Activated CD8-positive, alpha-beta memory T cell treated with anti-CD3 and anti-CD28 coated beads, Interleukin-2, amount 10 ng/mL, durations not matched to agents 7 days and 5 days (primary cell): Measurements from ENCODE around the gene ERGIC3. TPM values are rescaled to one million over a fixed set of nuclear protein-coding genes. Genes with fewer than 3 reads are reported as not detected.

Experiments
- ATAC-seq: fragments of 150-1000 bp; cut with Tn5 transposase; one replicate; pipeline ENCODE4 v1.10.0; 2021; ENCODE audit warnings: moderate library complexity
- CTCF ChIA-PET: fragments of 350-600 bp; sonication (Branson Sonifier 250); formaldehyde crosslinking; loops from one replicate; lab custom pipeline; 2021; ENCODE audit warnings: antibody characterized with exemption; lab: Charles Lee
- DNase-seq: peaks from one replicate; pipeline ENCODE4 v3.0.0-alpha.2; 2020
- H3K27ac Mint-ChIP-seq: one replicate; pipeline ENCODE4 v1.8.0; 2021; ENCODE audit warnings: mild to moderate bottlenecking, mixed read lengths
- H3K27me3 Mint-ChIP-seq: one replicate; pipeline ENCODE4 v1.8.0; 2021; ENCODE audit warnings: mixed read lengths
- H3K36me3 Mint-ChIP-seq: one replicate; pipeline ENCODE4 v1.8.0; 2021; ENCODE audit warnings: mild to moderate bottlenecking, mixed read lengths
- H3K4me1 Mint-ChIP-seq: one replicate; pipeline ENCODE4 v1.8.0; 2021; ENCODE audit warnings: mixed read lengths
- H3K4me3 Mint-ChIP-seq: one replicate; pipeline ENCODE4 v1.8.0; 2021; ENCODE audit warnings: mild to moderate bottlenecking, moderate library complexity, mixed read lengths
- H3K9me3 Mint-ChIP-seq: one replicate; pipeline ENCODE4 v1.8.0; 2022; ENCODE audit warnings: low read depth, mixed read lengths
- total RNA-seq, 2 experiments: library from RNA; stranded (reverse); gene quantifications; one replicate each; pipeline ENCODE4 v1.2.3, GENCODE V29; 2021

ERGIC3 gene
- total RNA-seq, 2 experiments from 2014 or later, result 115 to 128 TPM

DNA sequence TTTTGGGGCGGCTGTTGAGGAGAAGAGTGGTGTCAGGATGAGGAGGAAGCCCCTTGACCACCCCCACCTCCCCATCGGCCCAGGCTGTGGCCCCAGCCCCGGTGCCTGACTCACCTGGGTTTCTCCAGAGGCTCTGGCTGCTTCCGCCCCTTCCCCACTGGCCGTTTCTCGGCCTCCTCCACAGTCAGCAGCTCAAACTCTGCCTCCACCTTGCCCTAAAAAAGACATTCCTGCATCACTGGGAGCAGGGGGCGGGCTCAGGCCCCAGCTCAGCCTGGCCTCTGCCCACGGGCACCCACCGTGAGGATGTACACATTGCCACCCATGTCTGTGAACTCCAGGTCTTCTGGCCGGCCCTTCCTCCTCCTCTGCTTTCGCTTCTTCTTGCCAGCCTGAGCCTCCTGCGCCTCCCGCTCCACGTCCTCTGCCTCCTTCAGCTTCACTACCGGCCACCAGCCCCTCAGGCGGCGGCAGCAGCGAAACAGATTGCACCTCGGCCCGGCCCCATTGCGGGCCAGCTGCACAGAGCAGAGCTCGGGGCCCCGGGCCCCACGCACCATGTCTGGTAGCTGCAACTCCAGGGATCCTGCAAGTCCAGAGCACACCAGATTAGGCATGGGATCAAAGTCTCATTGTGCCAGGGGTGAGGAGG, 17.3 kb downstream of the ERGIC3 start:
- Mint-ChIP-seq H3K9me3 (no peaks in the 10 kb centered on the region), H3K4me3 (no peak overlapping the region), H3K27me3 (no peaks in the 10 kb centered on the region), H3K36me3 (no peaks in the 10 kb centered on the region), H3K4me1 (no peaks in the 10 kb centered on the region), H3K27ac (no peak overlapping the region)
- CTCF ChIA-PET, result no interaction called here
- DNase-seq, result no peak
- no peak for ATAC-seq

DNA sequence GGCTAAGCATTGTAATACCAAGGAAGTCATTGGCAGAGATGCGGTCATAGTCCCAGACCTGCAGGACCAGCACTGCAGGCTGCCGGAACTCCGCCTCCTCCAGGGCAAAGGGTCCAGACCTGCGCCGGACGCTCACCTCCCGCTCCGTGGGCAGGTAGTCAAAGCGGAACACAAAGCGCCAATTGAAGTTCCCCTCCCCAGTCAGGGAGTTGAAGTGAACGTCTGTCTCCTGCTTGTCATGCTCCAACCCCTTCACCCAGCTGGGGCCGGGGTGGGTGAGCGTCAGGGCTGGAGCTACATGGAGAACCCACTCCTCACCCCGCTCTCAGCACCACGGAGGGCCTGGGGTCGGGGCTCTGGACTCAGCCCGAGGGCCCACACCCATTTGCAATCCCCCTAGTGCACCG, 18.2 kb downstream of the ERGIC3 start:
- H3K9me3 Mint-ChIP-seq, result no peaks in the 10 kb centered on the region
- no peaks in the 10 kb centered on the region for H3K4me1 Mint-ChIP-seq
- no peak overlapping the region for H3K27ac Mint-ChIP-seq
- CTCF ChIA-PET, result no interaction called here
- H3K36me3 Mint-ChIP-seq, result no peaks in the 10 kb centered on the region
- ATAC-seq (no peak), DNase-seq (no peak)
- no peak overlapping the region for H3K4me3 Mint-ChIP-seq
- H3K27me3 Mint-ChIP-seq, result no peaks in the 10 kb centered on the region

DNA sequence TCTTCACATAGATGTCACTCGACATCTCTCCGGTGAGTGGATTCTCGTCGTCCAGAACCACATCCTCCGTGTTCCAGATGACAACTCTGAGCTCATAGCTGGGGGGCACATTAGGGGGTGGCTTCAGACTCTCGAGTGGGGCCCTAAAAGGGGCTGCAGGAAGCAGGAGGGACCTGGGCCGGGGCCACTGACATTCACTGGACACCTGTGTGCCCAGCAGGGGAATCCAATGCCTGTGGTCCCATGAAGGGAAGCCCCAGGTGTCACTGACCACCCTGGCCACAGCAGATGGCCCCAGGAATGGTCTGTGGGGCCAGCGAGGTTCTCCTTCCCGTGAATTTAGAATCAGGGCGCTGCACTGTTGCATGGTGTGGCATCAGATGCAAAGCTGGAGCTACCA, 18.7 kb downstream of the ERGIC3 start:
- H3K27me3 Mint-ChIP-seq, result no peaks in the 10 kb centered on the region
- DNase-seq, result no peak
- H3K27ac Mint-ChIP-seq, result no peak overlapping the region

DNA sequence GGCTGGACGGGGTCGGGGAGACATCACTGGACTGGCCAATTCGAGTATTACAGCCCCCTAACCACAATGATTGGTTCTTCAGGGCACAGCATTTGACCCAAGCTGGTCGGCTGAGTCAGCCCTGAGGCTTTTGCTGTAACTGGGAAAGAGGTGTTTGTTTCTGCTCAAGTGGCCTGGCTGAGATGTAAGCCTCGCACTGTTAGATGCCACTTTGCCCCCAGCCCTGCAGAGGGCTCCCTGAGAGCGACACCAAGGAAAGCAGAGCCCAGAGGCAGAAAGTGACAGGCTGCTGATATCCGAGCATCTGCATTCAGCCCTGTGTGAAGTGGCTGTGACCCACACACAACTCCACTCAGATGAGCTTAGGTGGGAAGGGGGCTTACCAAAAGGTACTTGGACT, 19.4 kb downstream of the ERGIC3 start:
- no peak overlapping the region for H3K27ac Mint-ChIP-seq
- CTCF ChIA-PET, result interaction anchor here (0.6 to 1.5 kb wide), 2 partner anchors 12 to 58 kb away, joined by 3 read pairs; no protein-coding TSS in a partner anchor
- DNase-seq (no peak), ATAC-seq (peak; percentile 47)
- H3K4me3 Mint-ChIP-seq, result no peak overlapping the region
- no peaks in the 10 kb centered on the region for H3K36me3 Mint-ChIP-seq
- H3K4me1 Mint-ChIP-seq, result no peaks in the 10 kb centered on the region
- H3K9me3 Mint-ChIP-seq, result no peaks in the 10 kb centered on the region
- peaks cover 3% of the 10 kb centered on the region for H3K27me3 Mint-ChIP-seq

More for the DNA sequence above, 18.7 kb downstream of the ERGIC3 start:
- Mint-ChIP-seq H3K36me3 (no peaks in the 10 kb centered on the region), H3K9me3 (no peaks in the 10 kb centered on the region), H3K4me3 (no peak overlapping the region), H3K4me1 (no peaks in the 10 kb centered on the region)
- no peak for ATAC-seq
- CTCF ChIA-PET, result no interaction called here

DNA sequence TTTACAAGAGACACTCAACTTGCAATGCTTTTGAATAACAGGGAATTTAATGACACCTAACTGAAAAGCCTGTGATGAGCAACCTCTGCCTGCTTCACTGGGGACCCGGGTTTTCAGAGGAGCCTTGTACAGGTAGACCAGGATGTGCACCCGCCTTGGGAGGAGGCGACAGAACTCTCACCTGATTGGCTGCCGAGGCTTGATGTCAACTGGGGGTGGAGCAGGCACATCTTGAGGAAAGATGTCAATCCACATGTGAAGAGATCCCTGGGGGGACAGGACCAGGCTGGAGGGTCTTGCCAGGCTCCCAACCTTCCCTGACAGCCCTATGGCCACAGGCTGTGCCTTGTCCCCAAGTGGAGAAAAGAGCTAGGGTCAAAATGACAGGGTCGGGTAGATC, 19.8 kb downstream of the ERGIC3 start:
- CTCF ChIA-PET, result interaction anchor here (0.6 to 1.5 kb wide), 2 partner anchors 13 to 57 kb away, joined by 3 read pairs; no protein-coding TSS in a partner anchor
- Mint-ChIP-seq H3K36me3 (no peaks in the 10 kb centered on the region), H3K9me3 (no peaks in the 10 kb centered on the region), H3K27me3 (peaks cover 3% of the 10 kb centered on the region), H3K4me1 (no peaks in the 10 kb centered on the region), H3K27ac (no peak overlapping the region), H3K4me3 (no peak overlapping the region)
- DNase-seq (no peak), ATAC-seq (no peak)

DNA sequence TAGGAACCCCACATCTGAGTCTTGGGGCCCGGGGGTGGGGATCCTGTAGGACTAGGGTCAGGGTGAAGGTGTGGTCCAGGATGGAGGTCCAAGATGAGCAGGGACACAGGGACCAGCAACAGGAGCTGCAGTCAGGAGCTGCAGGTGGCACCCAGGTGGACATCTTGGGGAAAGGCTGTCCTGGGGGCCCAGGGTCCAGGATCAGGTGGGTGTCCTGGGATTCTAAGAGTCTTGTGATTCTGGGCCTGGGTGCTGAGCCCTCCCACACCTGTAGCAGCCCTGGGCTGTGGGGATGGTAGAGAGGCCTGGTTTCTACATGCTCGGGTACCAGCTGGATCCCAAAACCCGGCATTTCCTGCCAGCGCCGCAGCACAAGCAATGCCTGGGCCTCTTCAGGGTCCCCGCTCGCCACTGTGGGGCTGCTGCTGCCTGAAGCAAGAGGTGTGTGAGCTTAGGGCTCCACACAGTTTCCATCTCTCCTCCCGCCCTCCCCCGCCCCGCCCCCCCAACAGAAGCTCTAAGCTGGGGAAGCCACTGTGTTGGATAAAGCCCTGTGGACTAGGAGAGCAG, 20.7 kb downstream of the ERGIC3 start:
- Mint-ChIP-seq H3K9me3 (no peaks in the 10 kb centered on the region), H3K27ac (no peak overlapping the region), H3K27me3 (peaks cover 9% of the 10 kb centered on the region), H3K4me3 (no peak overlapping the region), H3K4me1 (no peaks in the 10 kb centered on the region), H3K36me3 (no peaks in the 10 kb centered on the region)
- no peak for ATAC-seq
- CTCF ChIA-PET, result interaction anchor here (1.5 kb wide), 1 partner anchor 13 kb away, joined by 3 read pairs; no protein-coding TSS in a partner anchor
- no peak for DNase-seq

DNA sequence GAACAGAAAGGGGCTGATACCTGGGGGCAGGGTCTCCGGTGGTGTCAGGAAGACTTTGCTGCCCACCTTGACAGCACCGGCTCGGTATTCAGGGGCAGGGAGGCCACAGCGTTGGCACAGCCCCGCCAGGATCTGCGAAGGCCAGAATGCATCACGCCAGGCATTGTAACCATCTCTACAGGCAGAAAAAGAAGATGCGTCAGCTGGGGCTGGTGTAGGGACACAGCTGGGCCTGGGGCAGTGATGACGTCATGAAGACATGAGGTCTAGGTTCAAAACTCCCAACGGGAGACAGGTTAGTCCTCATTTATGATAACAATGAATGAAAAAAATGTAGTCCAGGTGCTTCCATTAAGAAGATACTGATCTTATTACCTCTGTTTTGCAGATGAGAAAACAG, 22.0 kb downstream of the ERGIC3 start:
- no peaks in the 10 kb centered on the region for H3K36me3 Mint-ChIP-seq
- H3K4me3 Mint-ChIP-seq, result no peak overlapping the region

DNA sequence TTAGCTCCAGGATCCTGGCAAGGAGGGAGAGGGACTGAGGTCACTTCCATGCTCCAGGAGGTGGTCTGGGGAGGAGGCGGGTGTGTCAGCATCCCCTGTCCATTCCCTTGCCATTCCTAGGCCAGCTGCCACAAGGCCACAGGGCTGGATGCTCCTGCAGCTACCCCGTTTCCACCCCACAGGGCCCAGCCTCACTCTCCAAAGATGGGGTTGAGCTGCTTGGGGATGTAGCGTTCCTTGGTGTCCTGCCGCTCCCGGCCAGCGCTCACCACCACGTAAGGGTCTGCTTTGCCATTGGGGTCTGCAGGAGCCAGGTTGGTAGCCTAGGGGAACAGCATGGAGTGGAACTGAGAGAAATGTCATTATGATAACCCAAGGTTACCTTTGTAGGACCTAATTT, 23.0 kb downstream of the ERGIC3 start:
- H3K27ac Mint-ChIP-seq, result no peak overlapping the region
- H3K9me3 Mint-ChIP-seq, result no peaks in the 10 kb centered on the region
- no peak overlapping the region for H3K4me3 Mint-ChIP-seq
- no peak for ATAC-seq
- peaks cover 12% of the 10 kb centered on the region for H3K27me3 Mint-ChIP-seq
- DNase-seq, result no peak
- no peaks in the 10 kb centered on the region for H3K36me3 Mint-ChIP-seq
- no peaks in the 10 kb centered on the region for H3K4me1 Mint-ChIP-seq
- CTCF ChIA-PET, result interaction anchor here (1.5 kb wide), 1 partner anchor 37 kb away, joined by 3 read pairs; no protein-coding TSS in a partner anchor

More for the DNA sequence above, 22.0 kb downstream of the ERGIC3 start:
- CTCF ChIA-PET, result interaction anchor here (1.5 kb wide), 1 partner anchor 38 kb away, joined by 3 read pairs; no protein-coding TSS in a partner anchor
- Mint-ChIP-seq H3K27ac (no peak overlapping the region), H3K9me3 (no peaks in the 10 kb centered on the region), H3K4me1 (no peaks in the 10 kb centered on the region), H3K27me3 (peaks cover 12% of the 10 kb centered on the region)
- no peak for ATAC-seq
- no peak for DNase-seq

DNA sequence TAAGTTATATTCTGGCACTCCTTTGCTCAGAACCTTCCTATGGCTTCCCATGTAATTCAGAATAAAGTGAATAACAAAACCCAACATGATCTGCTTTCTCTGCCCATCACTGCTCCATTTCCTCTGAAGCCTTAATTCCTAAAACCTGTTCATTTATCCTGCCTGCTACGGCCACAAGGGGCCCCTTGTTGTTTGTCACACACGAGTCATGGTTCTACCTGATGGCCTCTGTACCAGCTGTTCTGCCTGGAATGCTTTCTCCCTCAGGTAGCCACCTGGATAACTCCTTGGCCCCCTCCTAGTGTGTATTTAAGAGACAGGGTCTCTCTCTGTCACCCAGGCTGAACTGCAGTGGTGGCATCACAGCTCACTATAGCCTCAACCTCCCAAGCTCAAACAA, 26.8 kb downstream of the ERGIC3 start:
- no peak overlapping the region for H3K4me3 Mint-ChIP-seq
- no peaks in the 10 kb centered on the region for H3K4me1 Mint-ChIP-seq
- H3K9me3 Mint-ChIP-seq, result peaks cover 3% of the 10 kb centered on the region
- CTCF ChIA-PET, result interaction anchor here (0.8 kb wide), 1 partner anchor 531 kb away, joined by 3 read pairs; no protein-coding TSS in a partner anchor
- DNase-seq, result no peak
- peaks cover 2% of the 10 kb centered on the region for H3K36me3 Mint-ChIP-seq
- H3K27ac Mint-ChIP-seq, result no peak overlapping the region
- no peak for ATAC-seq
- H3K27me3 Mint-ChIP-seq, result peaks cover 12% of the 10 kb centered on the region

DNA sequence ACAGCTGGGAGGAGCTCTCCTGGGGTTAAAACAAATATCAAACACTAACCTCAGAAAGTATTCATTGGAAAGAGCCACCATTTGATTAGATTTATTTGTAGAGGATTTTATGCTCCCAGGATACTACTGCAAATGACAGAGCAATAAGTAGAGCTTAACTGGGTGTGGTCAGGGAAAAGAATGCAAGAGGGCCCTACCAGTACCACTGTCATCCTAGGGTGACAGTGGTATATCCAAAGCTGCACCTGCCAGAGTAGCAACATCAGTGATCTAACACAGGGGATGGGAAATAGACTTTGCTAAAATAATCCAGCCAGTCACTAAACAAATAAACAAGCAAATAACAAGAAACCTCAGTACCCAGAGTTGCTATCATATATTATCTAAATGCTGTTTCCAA, 29.7 kb downstream of the ERGIC3 start:
- Mint-ChIP-seq H3K27ac (no peak overlapping the region), H3K36me3 (peaks cover 2% of the 10 kb centered on the region), H3K27me3 (peaks cover 15% of the 10 kb centered on the region), H3K4me1 (no peaks in the 10 kb centered on the region), H3K4me3 (no peak overlapping the region), H3K9me3 (peaks cover 3% of the 10 kb centered on the region)
- CTCF ChIA-PET, result no interaction called here
- DNase-seq, result no peak
- ATAC-seq, result no peak

DNA sequence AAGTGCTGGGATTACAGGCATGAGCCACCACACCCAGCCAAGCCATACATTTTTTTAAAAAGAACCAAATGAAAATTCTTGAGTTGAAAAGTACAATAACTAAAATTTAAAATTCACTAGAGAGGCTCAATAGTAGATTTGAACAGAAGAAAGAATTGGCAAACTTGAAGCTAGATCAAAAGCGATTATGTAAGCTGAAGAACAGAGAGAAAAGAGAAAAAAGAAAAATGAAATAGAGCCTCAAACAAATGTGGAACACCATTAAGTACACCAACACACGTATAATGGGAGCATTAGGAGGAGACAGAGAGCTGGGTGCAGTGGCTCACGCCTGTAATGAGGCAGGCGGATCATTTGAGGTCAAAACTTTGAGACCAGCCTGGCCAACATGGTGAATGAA, 31.0 kb downstream of the ERGIC3 start:
- Mint-ChIP-seq H3K4me1 (no peaks in the 10 kb centered on the region), H3K36me3 (peaks cover 2% of the 10 kb centered on the region), H3K9me3 (peaks cover 3% of the 10 kb centered on the region), H3K4me3 (no peak overlapping the region), H3K27ac (no peak overlapping the region), H3K27me3 (peaks cover 11% of the 10 kb centered on the region)
- CTCF ChIA-PET, result interaction anchor here (1.2 kb wide), 1 partner anchor 32 kb away, joined by 3 read pairs; no protein-coding TSS in a partner anchor
- ATAC-seq (no peak), DNase-seq (no peak)

DNA sequence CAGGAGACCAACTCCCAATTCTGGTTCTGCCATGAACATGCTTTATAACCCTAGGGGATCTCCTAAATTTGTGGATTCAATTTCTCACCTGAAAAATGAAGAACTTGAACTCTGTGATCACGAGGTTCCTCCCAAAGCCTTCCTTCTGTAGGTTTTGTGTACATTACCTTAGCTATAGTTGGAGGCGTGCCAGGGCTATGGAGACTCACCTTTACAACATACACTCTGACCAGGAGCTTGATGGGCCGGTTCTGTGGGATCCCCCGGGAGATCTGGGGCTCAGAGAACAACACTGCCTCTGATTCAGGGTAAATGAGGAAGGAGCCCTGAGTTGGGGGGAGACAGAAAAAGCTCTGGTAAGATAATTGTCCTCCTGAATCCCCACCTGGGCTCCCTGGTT, 34.1 kb downstream of the ERGIC3 start:
- no peaks in the 10 kb centered on the region for H3K4me1 Mint-ChIP-seq
- H3K27me3 Mint-ChIP-seq, result peaks cover 9% of the 10 kb centered on the region
- no peak for DNase-seq
- H3K27ac Mint-ChIP-seq, result no peak overlapping the region
- H3K9me3 Mint-ChIP-seq, result peaks cover 3% of the 10 kb centered on the region
- peaks cover 2% of the 10 kb centered on the region for H3K36me3 Mint-ChIP-seq
- CTCF ChIA-PET, result no interaction called here
- no peak overlapping the region for H3K4me3 Mint-ChIP-seq
- no peak for ATAC-seq

DNA sequence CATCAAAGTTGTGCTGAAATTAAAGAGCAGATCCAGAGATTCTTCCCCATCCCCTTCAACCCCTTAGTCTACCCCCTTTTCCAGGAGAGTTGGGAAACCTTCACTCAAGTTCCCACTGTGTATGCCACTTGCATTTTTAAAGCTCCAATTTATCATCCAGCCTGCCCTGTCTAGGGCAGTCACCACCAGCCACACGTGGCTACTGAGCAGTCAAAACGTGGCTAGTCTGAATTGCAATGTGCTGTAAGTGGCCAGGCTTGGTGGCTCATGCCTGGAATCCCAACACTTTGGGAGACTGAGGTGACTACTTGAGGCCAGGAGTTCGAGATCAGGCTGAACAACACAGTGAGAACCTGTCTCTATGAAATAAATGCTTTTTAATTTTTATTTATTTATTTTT, 34.9 kb downstream of the ERGIC3 start:
- H3K36me3 Mint-ChIP-seq, result peaks cover 2% of the 10 kb centered on the region
- DNase-seq, result no peak
- H3K27ac Mint-ChIP-seq, result no peak overlapping the region
- H3K4me1 Mint-ChIP-seq, result no peaks in the 10 kb centered on the region
- H3K4me3 Mint-ChIP-seq, result no peak overlapping the region
- peaks cover 3% of the 10 kb centered on the region for H3K9me3 Mint-ChIP-seq
- no peak for ATAC-seq
- CTCF ChIA-PET, result no interaction called here
- H3K27me3 Mint-ChIP-seq, result peaks cover 9% of the 10 kb centered on the region

DNA sequence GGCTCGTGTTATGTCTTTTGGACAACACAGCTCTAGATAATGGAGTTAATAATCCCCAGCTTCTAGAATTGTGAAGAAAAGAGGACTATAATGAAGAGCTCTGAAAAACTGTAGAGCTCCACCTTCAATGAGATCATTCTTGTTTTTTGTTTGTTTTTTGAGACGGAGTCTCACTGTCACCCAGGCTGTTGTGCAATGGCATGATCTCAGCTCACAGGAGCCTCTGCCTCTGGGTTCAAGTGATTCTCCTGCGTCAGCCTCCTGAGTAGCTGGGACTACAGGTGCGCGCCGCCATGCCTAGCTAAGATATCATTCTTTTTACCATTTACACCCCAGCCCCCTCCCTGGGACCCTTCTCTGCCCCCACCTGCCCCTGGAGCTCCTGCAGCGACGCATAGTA, 36.6 kb downstream of the ERGIC3 start:
- Mint-ChIP-seq H3K27ac (no peak overlapping the region), H3K36me3 (no peaks in the 10 kb centered on the region), H3K4me1 (no peaks in the 10 kb centered on the region), H3K27me3 (peaks cover 9% of the 10 kb centered on the region), H3K9me3 (no peaks in the 10 kb centered on the region), H3K4me3 (no peak overlapping the region)
- no peak for ATAC-seq
- CTCF ChIA-PET, result interaction anchor here (1.0 kb wide), 1 partner anchor 9 kb away, joined by 3 read pairs; no protein-coding TSS in a partner anchor
- no peak for DNase-seq
